HUES48 (cell line): ENCODE data around the gene LRP2BP.
"Not testable (repeated sequence)": the region's sequence is repeated elsewhere in the genome, so short reads cannot be mapped to it uniquely, and the experiment has no call there.

Experiments used
- H3K27ac ChIP-seq: one replicate; pipeline ENCODE4 v1.7.0; 2013; ENCODE audit warnings: low read depth, low read length, inconsistent platforms
- H3K27me3 ChIP-seq: 2 replicates; pipeline ENCODE4 v1.6.1; 2013; ENCODE audit warnings: mild to moderate bottlenecking, low read length; ENCODE audit not compliant: control insufficient read depth, insufficient read depth
- H3K36me3 ChIP-seq: 2 replicates; pipeline ENCODE4 v1.6.1; 2013; ENCODE audit warnings: low read length; ENCODE audit not compliant: control insufficient read depth, insufficient read depth
- H3K4me1 ChIP-seq: 2 replicates; pipeline ENCODE4 v1.6.1; 2013; ENCODE audit warnings: mild to moderate bottlenecking, low read length; ENCODE audit not compliant: control insufficient read depth, insufficient read depth
- H3K4me3 ChIP-seq: 2 replicates; pipeline ENCODE4 v1.5.1; 2013; ENCODE audit warnings: mild to moderate bottlenecking, low read depth, low read length
- H3K9ac ChIP-seq: 2 replicates; pipeline ENCODE4 v1.6.1; 2013; ENCODE audit warnings: mild to moderate bottlenecking, low read depth, low read length, moderate library complexity
- H3K9me3 ChIP-seq: 2 replicates; pipeline ENCODE4 v1.6.1; 2013; ENCODE audit warnings: low read length; ENCODE audit not compliant: control insufficient read depth, insufficient read depth

LRP2BP gene

DNA sequence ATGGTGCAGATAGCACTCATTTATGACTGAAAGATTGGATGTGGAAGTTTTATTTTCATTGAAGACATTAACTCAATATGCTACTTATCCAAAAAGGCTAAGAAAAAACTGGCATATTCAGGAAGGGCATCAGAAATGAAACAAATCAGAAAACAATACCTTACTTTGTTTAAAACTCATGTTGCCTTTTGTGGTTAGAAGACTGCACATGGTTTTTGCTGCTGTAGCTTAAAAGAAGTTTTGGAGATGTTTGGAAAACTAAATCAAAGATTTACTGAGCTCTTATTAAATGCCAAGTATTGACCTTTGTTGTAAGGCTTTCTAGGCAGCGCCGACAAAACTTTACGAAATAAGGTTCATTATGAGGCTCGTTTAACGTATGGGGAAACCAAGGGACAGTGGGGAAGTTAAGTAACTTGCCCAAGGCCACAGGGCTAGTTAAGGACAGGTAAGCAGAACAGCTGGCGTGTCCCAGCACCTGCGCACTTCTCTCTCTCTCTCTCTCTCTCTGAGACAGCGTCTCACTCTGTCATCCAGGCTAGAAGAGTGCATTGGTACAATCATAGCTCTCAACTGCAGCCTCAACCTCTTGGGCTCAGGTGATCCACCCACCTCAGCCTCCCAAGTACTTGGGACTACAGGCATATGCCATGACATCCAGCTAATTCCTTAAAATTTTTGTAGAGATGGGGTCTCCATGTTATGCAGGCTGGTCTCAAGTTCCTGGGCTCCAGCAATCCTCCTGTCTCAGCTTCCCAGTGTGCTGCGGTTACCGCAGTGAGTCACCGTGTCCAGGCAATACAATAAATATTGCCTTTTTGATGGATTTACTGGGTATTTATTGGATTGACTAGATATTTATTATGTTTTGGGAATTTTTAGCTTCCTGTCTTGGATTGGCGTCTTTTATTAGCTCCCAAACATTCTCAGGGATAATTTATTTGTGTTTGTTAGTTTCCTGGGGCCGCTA is 16.1 kb downstream of the LRP2BP start:
- H3K36me3 ChIP-seq = no peaks in the 10 kb centered on the region
- peaks cover 12% of the 10 kb centered on the region for H3K4me1 ChIP-seq
- no peaks in the 10 kb centered on the region for H3K9me3 ChIP-seq
- H3K27ac ChIP-seq = no peak overlapping the region
- no peak overlapping the region for H3K9ac ChIP-seq
- no peaks in the 10 kb centered on the region for H3K27me3 ChIP-seq
- no peak overlapping the region for H3K4me3 ChIP-seq

DNA sequence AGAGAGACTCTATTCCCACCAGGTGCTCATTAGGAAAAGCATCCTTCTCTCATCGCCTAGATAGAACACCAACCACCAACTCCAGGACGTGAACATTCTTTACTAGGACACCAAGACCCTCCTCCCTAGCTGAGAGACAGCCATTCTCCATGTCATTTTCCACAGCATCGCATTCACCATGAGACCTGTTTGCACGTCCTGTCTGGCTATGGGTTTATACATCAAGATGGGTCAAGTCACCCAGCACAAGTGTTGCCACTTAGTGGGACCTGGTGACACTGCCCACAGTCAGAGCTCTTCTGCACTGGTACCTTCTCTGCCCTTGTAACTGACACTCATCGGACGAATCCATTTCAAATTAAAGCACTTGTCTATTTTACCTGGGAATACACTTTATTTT is 17.5 kb downstream of the LRP2BP start:
- H3K36me3 ChIP-seq = no peaks in the 10 kb centered on the region; the same call in 1 of the 2 replicates
- H3K9me3 ChIP-seq = no peaks in the 10 kb centered on the region
- H3K27ac ChIP-seq = no peak overlapping the region
- H3K9ac ChIP-seq = no peak overlapping the region
- H3K27me3 ChIP-seq = no peaks in the 10 kb centered on the region
- no peak overlapping the region for H3K4me3 ChIP-seq
- peaks cover 12% of the 10 kb centered on the region for H3K4me1 ChIP-seq

DNA sequence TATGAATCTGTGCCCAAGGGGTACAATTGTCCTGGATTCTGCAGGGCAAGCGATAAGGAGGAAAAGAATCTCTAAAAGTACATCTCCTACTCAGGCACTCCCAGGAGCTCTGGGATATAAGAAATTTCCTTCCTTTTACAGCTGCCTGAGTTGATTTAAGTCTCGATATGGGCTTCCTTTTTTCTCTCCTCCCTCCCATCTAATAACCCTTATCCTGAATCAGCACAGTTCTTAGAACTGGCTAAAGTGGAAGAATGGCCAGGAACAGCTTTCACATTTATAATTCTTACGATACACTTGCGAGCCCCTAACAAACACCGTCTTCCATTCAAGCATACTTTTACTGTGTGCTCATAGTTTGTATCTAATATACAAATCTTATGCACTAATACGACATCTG is 21.2 kb downstream of the LRP2BP start:
- H3K9me3 ChIP-seq = no peaks in the 10 kb centered on the region
- peaks cover 2% of the 10 kb centered on the region; the same call in 1 of the 2 replicates for H3K36me3 ChIP-seq
- H3K4me3 ChIP-seq = no peak overlapping the region
- H3K9ac ChIP-seq = no peak overlapping the region
- H3K4me1 ChIP-seq = peaks cover 19% of the 10 kb centered on the region
- no peaks in the 10 kb centered on the region for H3K27me3 ChIP-seq
- no peak overlapping the region for H3K27ac ChIP-seq

DNA sequence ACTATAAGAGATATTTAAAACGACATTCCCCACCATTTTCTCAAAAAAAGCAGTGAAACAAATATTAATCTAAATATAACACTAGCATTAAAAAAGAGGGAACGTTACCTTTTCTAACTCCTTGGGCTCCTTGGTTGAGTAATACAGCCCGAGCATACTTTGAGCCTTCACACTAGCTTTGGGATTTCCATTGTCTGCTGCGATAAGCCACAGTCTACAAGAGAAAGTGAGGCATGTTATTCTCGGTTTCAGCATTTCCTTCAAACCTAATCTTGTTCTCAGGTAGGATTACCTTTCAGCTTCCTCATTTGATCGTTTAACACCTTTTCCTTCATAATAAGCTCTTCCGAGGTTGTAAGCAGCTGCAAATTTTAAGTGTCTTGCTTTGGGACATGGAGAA is 21.7 kb downstream of the LRP2BP start:
- no peak overlapping the region for H3K9ac ChIP-seq
- H3K27ac ChIP-seq = no peak overlapping the region
- peaks cover 2% of the 10 kb centered on the region; the same call in 1 of the 2 replicates for H3K36me3 ChIP-seq
- H3K4me1 ChIP-seq = peaks cover 20% of the 10 kb centered on the region
- no peak overlapping the region for H3K4me3 ChIP-seq
- no peaks in the 10 kb centered on the region for H3K27me3 ChIP-seq
- H3K9me3 ChIP-seq = no peaks in the 10 kb centered on the region

DNA sequence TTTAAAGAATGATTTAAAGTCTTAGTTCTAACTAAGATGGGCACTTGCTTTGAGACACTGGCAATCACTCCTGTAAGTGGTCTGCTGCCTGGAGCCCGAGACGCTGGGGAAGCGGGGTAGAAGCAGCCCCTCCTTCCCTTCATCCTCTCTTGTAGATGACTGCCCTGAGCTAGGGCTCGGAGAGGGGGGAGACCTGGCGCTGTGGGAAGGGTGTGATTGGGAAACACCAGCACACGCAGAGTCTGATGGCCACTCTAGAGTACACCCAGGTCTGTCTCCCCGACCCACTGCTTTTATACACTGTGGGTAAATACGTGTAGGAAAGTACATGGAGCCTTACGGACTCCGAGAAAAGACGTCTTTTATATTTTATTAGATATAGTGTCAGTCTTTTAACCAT is 24.0 kb downstream of the LRP2BP start:
- Histone ChIP-seq H3K36me3 (peaks cover 2% of the 10 kb centered on the region; the same call in 1 of the 2 replicates), H3K4me3 (no peak overlapping the region), H3K27me3 (no peaks in the 10 kb centered on the region), H3K27ac (no peak overlapping the region), H3K9me3 (no peaks in the 10 kb centered on the region), H3K9ac (no peak overlapping the region), H3K4me1 (peaks cover 9% of the 10 kb centered on the region; the same call in 1 of the 2 replicates)

DNA sequence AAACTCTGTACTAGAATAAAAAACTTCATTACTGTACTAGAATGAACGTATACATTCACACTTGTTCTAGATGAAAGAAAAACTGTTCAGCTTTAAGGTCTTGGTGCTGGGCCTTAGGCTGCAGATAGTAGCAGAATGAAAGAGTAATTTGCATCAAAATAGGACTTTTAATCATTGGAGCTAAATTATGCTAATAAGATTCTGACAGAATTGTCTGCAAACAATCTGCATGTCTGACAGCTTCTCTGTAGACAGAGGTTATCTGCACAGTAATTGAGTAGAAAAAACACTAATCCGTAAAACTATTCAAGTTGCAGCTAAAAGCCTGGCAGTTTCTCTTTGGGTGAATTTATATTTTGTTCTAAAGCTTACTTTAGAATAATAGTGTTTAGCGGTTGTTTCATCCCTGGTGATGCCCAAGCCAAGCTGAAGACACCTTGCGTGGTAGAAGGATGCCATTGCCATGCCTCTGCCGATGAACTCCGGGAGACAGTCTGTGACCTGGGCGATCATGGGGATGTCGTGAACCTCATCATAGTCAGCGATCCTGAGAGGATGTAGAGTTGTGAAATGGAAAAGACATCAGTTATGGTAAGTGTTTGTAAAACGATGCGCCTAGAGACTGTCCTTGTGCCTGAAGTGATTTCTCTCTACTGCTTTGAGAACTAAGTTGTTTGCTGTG is 25.3 kb downstream of the LRP2BP start:
- Histone ChIP-seq H3K27me3 (no peaks in the 10 kb centered on the region), H3K36me3 (peaks cover 2% of the 10 kb centered on the region; the same call in 1 of the 2 replicates), H3K9me3 (no peaks in the 10 kb centered on the region), H3K9ac (no peak overlapping the region), H3K4me1 (peaks cover 9% of the 10 kb centered on the region; the same call in 1 of the 2 replicates), H3K4me3 (no peak overlapping the region), H3K27ac (no peak overlapping the region)

DNA sequence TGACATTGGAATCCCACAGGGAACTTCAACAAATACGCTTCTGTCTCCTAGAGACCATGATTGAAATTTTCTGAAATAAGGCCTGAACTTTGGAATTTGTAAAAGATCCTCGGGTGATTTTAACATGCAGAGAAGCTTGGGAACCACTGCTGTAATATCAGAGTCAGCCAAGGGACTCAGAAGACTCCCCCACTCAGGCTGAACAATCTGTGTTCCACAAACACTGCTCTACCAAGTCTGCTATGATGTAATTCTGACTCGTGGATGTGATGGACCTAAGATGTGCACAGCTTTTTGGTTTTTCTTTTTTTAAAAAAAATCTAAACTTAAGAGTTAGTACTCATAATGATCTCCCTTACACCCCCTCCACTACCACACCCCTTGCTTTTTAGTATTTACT is 26.0 kb downstream of the LRP2BP start:
- no peaks in the 10 kb centered on the region for H3K9me3 ChIP-seq
- H3K4me3 ChIP-seq = no peak overlapping the region
- no peak overlapping the region for H3K27ac ChIP-seq
- no peaks in the 10 kb centered on the region for H3K27me3 ChIP-seq
- peaks cover 2% of the 10 kb centered on the region; the same call in 1 of the 2 replicates for H3K36me3 ChIP-seq
- H3K9ac ChIP-seq = no peak overlapping the region
- H3K4me1 ChIP-seq = peaks cover 9% of the 10 kb centered on the region; the same call in 1 of the 2 replicates

DNA sequence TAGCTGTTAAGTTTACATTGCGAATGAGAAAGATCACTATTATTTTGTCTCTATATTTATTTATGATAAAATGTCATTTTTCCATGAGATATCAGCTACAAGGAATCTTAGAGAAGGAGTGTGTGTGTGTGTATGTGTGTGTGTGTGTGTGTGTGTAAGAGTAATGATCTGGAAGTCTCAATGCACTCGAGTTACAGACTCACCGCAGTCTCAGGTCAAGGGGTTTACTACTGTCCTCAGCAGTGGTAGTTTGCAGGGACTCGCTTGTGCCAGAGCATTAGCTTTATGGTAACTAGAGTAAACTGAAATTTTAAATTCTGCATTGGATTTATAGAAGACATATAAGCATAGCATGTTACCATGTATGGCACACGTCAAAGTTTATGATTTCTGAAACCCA is 30.8 kb downstream of the LRP2BP start:
- no peak overlapping the region for H3K4me3 ChIP-seq
- H3K4me1 ChIP-seq = peaks cover 12% of the 10 kb centered on the region; the same call in 1 of the 2 replicates
- H3K36me3 ChIP-seq = peaks cover 4% of the 10 kb centered on the region
- H3K27ac ChIP-seq = no peak overlapping the region
- no peaks in the 10 kb centered on the region for H3K9me3 ChIP-seq
- H3K9ac ChIP-seq = no peak overlapping the region
- H3K27me3 ChIP-seq = no peaks in the 10 kb centered on the region

DNA sequence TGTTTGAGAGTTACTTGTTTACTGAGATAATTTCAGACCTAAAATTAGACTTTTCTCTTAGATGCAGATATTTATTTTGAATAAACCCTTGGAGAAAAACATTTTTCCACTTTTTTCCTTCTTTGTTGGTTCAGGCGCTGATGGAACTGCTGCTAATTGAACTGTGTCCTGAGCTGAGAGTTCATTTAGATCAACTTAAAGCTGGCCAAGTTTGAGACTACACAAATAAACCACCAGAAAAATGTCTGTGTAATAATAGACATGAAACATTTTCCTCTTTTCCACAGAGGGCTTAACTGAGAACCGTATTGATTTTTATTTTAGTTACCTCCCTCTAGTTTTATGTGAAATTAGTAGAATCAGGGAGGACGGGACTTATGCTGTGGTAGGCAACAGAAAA is 32.5 kb downstream of the LRP2BP start:
- H3K4me3 ChIP-seq = no peak overlapping the region
- no peak overlapping the region for H3K27ac ChIP-seq
- H3K27me3 ChIP-seq = no peaks in the 10 kb centered on the region
- no peaks in the 10 kb centered on the region for H3K9me3 ChIP-seq
- peaks cover 9% of the 10 kb centered on the region for H3K36me3 ChIP-seq
- H3K4me1 ChIP-seq = peaks cover 7% of the 10 kb centered on the region; the same call in 1 of the 2 replicates
- H3K9ac ChIP-seq = no peak overlapping the region

DNA sequence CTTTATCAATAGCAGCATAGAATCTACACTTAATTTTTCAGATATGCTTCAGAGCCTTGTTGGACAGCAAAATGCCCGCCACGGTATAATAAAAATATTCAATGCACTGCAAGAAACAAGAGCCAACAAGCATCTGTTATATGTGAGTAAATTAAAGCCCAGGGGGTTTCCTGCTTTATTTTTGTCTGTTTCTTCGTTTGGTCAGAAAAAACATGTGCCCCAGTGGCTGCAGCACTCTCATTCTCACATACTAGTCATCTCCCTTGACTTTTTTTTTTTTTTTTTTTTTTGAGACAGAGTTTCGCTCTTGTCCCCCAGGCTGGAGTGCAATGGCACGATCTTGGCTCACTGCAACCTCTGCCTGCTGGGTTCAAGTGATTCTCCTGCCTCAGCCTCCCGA is 33.2 kb downstream of the LRP2BP start:
- not testable (repeated sequence) for H3K27ac ChIP-seq, H3K9ac ChIP-seq, H3K9me3 ChIP-seq, H3K4me3 ChIP-seq, H3K4me1 ChIP-seq, H3K27me3 ChIP-seq
- peaks cover 14% of the 10 kb centered on the region for H3K36me3 ChIP-seq

DNA sequence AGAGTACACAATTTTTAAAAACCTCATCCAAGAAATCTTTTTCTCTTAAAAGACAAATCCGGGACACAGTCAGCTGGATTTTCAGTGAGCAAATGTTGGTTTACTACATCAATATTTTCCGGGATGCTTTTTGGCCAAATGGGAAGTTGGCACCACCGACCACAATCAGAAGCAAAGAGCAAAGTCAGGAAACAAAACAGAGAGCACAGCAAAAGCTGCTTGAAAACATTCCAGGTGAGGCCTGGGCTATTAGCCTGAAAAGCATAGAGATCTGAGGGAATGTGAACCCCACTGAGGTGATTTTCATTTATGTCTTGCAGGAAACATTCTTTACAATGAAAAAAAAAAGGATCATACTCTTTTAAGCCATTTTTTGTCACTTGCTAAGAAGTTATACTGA is 33.9 kb downstream of the LRP2BP start:
- Histone ChIP-seq H3K36me3 (peaks cover 14% of the 10 kb centered on the region), H3K4me1 (peaks cover 7% of the 10 kb centered on the region; the same call in 1 of the 2 replicates), H3K9ac (no peak overlapping the region), H3K27me3 (no peaks in the 10 kb centered on the region), H3K4me3 (no peak overlapping the region), H3K9me3 (no peaks in the 10 kb centered on the region), H3K27ac (no peak overlapping the region)
